NCI-H2081 treated with DMSO at 0.1 percent for 48 hours (cell line): ENCODE measurements around the gene PFKP.
A peak's percentile ranks its signal among the peaks of the same experiment; 100 is the strongest.

ENCODE experiments used
- DNase-seq: peaks from one replicate; lab custom pipeline; 2025; lab: John Stamatoyannopoulos, UW

PFKP gene

DNA sequence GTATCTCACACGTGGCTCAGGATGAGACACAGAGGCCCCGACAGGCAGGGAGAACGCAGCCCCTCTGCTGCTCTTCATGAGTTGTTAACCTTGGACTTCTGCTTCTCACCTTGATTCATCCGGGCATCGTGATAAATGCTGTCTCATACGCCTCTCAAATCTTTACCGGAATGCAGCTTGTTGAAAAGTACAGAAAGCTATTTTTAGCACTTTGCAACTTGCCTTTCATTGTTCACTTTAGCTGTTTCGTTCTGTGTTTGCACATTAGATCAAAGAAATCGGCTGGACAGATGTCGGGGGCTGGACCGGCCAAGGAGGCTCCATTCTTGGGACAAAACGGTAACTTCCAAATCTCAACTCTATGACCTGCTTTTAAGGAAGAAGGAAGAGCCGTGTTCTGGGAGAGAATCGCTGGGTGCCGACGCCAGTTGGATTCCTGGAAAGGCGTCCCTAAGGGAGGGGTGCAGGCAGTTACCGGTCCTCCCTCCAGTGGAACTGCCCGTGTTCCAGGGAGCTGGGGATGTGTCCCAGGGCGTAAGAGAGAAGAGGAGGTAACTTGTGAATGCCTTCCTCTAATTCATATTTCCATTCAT lies 49.3 kb downstream of the PFKP start:
- no peak for DNase-seq

- DNase-seq = no peak
Measured at GRCh38 chr10:3117486-3117885, 50.1 kb downstream of the PFKP start.

- no peak for DNase-seq
Measured at GRCh38 chr10:3118641-3119091, 51.3 kb downstream of the PFKP start.

DNA sequence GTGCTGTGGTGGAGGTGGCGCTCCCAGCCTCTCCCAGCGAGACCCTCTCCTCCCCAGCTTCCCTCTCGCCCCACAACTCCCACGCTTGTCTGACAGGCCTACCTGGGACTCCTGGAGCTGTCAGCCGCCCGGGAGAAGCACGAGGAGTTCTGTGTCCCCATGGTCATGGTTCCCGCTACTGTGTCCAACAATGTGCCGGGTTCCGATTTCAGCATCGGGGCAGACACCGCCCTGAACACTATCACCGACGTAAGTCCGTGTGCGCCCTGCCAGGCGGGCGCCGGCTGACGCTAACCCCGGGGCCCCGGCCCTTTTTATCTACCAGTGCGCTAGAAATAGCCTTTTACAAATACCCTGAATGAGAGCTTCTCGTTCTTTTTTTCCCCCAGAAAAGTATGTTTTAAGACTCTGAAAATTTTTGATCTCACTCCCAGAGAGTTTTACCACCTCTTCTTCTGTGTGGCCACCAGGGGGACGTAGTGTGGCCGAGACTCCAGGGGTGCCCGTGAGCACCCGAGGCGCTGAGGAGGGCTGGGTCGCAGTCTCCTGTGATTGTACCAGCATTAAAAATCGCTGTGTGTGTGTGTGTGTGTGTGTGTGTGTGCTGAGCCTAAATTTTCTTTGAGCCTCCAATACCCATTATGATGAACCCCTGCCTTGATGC lies 52.6 kb downstream of the PFKP start:
- DNase-seq = no peak

DNA sequence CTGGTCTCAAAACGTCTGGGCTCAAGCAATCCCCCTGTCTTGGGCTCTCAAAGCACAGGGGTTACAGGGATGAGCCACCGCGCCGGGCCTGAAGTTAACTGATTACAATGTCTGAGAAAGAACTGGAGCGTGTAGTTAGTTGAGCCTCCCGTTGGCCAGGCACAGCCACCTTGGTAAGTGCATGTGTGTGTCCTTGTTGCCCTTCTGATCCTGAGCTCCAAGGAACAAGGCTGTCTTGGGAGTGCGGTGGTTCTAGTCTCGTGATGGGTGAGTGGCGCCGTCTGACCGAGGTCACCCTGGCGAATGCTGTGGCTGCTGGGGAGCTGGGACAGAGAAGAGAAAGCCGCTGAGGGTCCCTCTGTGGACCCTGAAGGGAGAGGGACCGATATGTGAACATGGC lies 54.7 kb downstream of the PFKP start:
- DNase-seq = no peak

GRCh38 chr10:3122486-3123205 lies 55.3 kb downstream of the PFKP start:
- DNase-seq = no peak

DNA sequence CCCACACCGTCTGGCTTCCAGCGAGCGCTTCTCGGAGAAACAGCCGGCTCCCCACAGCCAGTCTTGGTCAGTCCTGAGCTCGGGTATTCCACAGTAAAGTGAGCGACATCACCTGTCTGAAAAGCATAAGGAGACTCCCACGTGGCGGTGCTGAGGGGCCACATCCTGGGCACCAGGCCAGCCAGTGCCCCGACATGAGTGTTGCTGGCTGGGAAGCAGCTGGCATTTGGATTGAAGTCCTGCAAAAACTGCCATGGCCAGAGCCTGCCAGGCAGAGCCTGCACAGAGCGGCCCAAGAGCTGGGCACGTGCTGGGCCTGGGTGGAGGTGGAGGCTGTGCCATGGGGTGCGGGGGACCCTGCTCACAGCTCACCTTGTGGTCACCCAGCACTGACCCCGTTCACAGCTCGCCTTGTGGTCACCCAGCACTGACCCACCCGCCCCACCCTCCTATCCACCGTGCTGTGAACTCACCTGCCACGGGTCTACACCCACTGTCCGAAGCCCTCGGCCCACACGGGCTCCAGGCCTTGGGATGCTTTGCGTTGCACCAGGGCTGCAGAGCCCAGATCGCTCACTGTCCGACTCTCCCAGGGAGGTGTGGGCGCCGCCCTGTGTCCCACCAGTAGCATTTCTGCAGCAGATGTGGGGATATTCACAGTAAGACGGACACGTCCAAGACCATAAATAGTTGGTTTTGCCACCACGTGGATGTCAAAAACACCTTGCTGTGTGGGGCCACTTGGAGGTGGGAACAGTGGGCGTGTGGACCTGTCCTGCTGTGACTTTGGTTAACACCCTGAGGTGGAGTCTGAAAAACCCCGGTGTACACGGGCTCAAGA lies 56.4 kb downstream of the PFKP start:
- DNase-seq = no peak

- no peak for DNase-seq
Measured at GRCh38 chr10:3124412-3125175, 57.2 kb downstream of the PFKP start.

GRCh38 chr10:3125527-3126170 lies 58.3 kb downstream of the PFKP start:
- no peak for DNase-seq

- no peak for DNase-seq
Measured at GRCh38 chr10:3126249-3126648, 58.9 kb downstream of the PFKP start.

- DNase-seq = peak; percentile 81
Measured at GRCh38 chr10:3126741-3127346, 59.5 kb downstream of the PFKP start.

DNA sequence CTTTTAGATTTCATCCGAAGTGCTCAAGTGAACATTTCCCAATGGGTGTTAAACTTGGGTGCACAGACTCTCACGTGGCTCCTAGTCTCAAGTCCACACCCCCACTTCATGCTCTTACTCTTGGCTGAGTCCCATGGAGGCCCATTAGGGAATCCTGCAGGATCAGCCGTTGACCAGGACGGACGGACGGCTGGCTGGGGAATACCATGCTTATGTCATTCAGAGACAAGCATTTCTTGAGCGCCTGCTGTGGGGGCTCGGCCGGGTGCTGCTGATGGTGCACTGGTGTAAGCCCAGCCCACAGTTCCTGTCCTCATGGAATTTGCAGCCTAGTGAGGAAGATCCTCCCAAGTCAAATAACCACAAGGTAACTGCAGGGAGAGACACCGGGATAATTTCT lies 60.6 kb downstream of the PFKP start:
- DNase-seq = no peak

DNA sequence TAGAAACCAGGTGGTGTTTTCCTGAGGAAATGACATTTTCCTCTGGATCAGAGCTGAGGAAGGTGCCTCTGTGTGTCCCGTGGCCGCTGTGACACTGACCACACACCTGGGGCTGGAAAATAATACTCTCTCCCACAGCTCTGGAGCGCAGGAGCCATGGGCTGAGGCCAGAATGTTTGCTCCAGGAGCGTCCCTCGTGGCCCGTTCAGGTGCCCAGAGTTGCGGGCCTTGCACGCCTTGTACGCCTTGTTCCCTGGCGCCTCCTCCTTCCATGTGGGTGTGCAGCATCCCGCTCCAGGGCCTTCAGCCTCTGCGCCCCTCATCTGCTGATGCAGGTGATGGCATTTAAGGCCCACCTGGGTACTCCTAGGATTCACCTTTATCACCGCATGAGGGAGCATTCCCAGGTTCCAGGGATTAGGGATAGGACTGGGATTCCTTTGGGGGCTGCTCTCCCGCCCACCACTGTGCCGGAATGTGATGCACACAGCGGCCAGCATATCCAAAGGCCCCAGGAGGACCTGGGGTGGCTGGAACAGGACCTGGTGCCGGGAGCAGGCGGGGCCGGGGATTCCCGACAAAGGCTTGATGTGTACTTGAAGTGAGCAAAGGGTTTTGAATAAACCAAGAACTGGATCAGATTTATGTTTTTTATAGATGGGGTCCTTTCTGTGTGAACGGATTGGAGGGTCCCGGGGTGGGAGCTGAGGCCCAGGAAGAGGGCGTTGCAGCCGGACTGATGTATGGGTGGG lies 61.2 kb downstream of the PFKP start:
- no peak for DNase-seq

GRCh38 chr10:3129581-3130340 lies 62.4 kb downstream of the PFKP start:
- DNase-seq = no peak

DNA sequence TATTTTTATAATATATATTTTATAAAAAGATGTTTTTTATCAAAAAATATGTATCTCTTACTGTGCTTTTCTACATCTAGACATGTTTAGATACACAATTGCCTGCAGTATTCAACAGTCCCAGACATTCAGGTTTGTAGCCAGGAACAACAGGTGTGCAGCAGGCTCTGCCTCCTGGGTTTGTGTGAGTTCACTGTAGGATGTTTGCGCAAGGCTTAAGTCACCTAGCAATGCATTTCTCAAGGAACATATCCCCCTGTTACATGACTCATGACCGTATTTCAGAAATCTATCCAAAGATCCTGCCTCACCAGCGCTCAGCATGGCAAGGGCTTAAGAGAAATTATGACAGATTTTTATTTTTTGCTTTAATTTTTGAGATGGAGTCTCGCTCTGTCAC lies 63.8 kb downstream of the PFKP start:
- DNase-seq = peak; percentile 3

DNA sequence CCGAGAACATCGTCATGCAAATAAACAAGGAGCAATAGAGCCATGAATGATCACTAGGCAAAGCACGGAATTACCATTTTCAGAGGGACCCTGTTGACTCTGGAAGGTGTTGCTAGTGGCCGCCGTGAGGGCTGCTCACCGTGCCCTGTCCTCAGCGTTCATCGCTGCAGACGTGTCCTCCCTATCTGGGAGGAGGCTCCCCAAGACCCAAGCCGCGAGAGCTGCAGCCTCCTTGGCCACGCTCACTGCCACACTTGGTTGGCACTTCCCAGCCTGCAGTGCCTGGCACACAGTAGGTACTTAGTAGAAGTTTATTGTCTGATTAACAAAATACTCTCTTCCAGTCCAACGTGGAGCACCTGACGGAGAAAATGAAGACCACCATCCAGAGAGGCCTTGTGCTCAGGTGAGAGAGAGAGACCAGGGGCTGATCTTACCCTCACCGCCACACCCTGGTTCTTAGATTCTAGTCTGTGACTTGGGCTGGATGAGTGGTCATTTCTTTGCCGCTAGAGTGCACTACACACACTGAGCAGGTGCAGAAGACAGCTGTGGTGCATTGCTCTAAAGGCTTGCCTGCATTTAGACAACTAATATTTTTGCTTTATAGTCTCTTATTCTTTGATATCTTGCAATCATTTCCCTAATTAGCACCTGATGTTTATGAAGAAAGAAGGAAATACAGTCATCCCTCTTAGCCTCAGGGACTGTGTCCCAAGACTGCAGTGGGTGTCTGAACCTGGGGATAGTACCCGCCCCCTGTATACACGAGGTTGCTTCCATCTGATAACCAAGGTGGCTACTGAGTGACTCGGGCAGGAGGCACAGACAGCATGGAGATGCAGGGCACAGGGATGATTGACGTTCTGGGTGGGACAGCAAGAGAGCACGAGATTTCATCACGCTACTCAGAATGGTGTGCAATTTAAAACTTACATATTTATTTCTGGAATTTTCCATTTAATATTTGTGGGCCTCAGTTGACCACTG lies 65.0 kb downstream of the PFKP start:
- no peak for DNase-seq

DNA sequence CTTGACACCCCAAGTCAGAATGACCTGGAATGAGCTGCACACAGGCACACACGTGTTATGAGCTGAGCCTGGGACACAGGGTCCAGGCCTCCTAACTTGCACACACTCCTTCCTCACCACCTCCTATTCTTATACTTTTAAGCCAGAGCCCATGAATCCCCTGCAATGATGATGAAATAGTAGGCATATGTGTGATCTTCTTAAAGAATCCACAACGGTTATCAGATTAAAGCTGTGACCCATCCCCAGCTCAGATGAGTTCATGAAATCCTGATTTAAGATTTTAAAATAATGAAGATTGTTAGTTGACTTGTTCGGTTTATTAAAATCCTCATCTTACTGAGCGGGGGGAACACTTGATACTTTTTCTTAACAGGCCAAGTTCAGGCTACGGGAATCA lies 66.6 kb downstream of the PFKP start:
- no peak for DNase-seq

DNA sequence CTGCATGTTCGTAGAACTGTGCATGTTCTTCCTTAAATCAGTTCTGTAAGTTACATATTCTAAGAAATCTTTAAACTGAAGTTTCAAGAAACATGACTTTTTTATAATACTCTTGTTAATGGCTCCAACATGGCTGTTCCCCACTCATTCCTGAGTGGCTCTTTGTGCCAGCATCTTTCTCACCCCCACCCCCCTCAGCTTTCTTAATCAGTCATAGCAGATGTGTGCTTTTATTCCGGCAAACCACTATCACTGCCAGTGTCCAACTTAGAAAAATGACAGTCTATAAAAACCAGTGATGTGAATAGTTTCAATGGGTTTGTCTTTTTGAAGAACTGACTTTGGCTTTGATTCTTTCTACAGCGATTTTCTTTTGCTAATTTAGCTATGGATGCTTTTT lies 67.7 kb downstream of the PFKP start:
- DNase-seq = no peak
